Measurements from ENCODE around the gene TOMT. TPM values are rescaled to one million over a fixed set of nuclear protein-coding genes. Genes with fewer than 3 reads are reported as not detected.

Gene TOMT
- total RNA-seq, 2 donors from 2014 or later, result not detected

- TF ChIP-seq CTCF (conservative IDR thresholded peaks at IDR 0.05), result no peak
- Histone ChIP-seq H3K36me3 (ENCODE audit: control insufficient read depth, insufficient read depth, low read length) (peaks cover 14% of the 10 kb centered on the region), H3K9ac (ENCODE audit: extremely low read depth, low read length, poor library complexity, severe bottlenecking) (no peak overlapping the region), H3K9me3 (ENCODE audit: control insufficient read depth, low read length) (no peaks in the 10 kb centered on the region), H3K27me3 (ENCODE audit: control insufficient read depth, insufficient read depth, low read length, poor library complexity, severe bottlenecking) (no peaks in the 10 kb centered on the region), H3K27ac (ENCODE audit: low read depth, low read length) (no peak overlapping the region), H3K4me1 (ENCODE audit: control insufficient read depth, insufficient read depth, low read length) (peaks cover 6% of the 10 kb centered on the region), H3K4me3 (ENCODE audit: low read length) (no peak overlapping the region)
- Mint-ChIP-seq H3K9me3 (no peaks in the 10 kb centered on the region), H3K36me3 (ENCODE audit: low read depth) (peaks cover 10% of the 10 kb centered on the region), H3K4me3 (no peak overlapping the region), H3K4me1 (peaks cover 45% of the 10 kb centered on the region), H3K27me3 (ENCODE audit: insufficient read depth) (no peaks in the 10 kb centered on the region), H3K27ac (peak overlapping the region; percentile 26)
- no peak for DNase-seq
Observed at GRCh38 chr11:72069200-72069599, 36.5 kb upstream of the TOMT start.

DNA sequence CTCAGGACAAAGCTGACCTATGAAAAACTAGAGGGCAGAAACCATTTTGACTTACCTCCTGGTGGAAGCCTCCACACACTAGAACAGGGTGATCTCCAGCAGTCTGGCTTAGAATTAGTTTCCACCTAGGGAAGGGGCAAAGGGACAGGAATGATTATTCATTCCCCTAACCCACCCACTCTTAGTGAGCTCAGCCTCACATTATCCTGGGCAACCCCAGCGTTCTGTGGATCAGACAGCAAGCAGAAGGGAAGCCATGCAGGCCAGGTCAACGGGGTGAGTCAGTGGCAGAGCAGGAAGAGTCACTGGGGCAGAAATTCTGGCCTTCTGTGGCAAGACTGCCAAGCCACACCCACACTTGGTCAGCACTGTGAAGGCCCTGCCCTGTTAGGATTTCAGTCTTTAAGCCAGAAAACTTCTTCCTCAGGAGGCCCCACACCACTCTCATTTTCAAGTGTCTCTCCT, 35.9 kb upstream of the TOMT start:
- Mint-ChIP-seq H3K9me3 (no peaks in the 10 kb centered on the region), H3K4me1 (peaks cover 45% of the 10 kb centered on the region), H3K4me3 (no peak overlapping the region), H3K36me3 (ENCODE audit: low read depth) (peaks cover 10% of the 10 kb centered on the region), H3K27ac (peak overlapping the region; percentile 67), H3K27me3 (ENCODE audit: insufficient read depth) (no peaks in the 10 kb centered on the region)
- Histone ChIP-seq H3K9me3 (ENCODE audit: control insufficient read depth, low read length) (no peaks in the 10 kb centered on the region), H3K27me3 (ENCODE audit: control insufficient read depth, insufficient read depth, low read length, poor library complexity, severe bottlenecking) (no peaks in the 10 kb centered on the region), H3K27ac (ENCODE audit: low read depth, low read length) (no peak overlapping the region), H3K4me3 (ENCODE audit: low read length) (no peak overlapping the region), H3K9ac (ENCODE audit: extremely low read depth, low read length, poor library complexity, severe bottlenecking) (no peak overlapping the region), H3K4me1 (ENCODE audit: control insufficient read depth, insufficient read depth, low read length) (peaks cover 6% of the 10 kb centered on the region), H3K36me3 (ENCODE audit: control insufficient read depth, insufficient read depth, low read length) (peaks cover 14% of the 10 kb centered on the region)
- peak; percentile 65 for DNase-seq
- no peak for TF ChIP-seq CTCF (conservative IDR thresholded peaks at IDR 0.05)
- WGBS, 2 experiments (ENCODE audit: insufficient coverage in 1 of 2, insufficient read length in 1 of 2), result 40 to 54% methylated on average over 1 to 2 of the region's 2 CpGs

GRCh38 chr11:72070491-72070890, 35.2 kb upstream of the TOMT start:
- H3K27ac ChIP-seq (ENCODE audit: low read depth, low read length), result no peak overlapping the region
- Mint-ChIP-seq H3K27me3 (ENCODE audit: insufficient read depth) (no peaks in the 10 kb centered on the region), H3K9me3 (no peaks in the 10 kb centered on the region), H3K36me3 (ENCODE audit: low read depth) (peaks cover 10% of the 10 kb centered on the region), H3K4me3 (no peak overlapping the region), H3K4me1 (peaks cover 45% of the 10 kb centered on the region), H3K27ac (peak overlapping the region; percentile 67)
- H3K36me3 ChIP-seq (ENCODE audit: control insufficient read depth, insufficient read depth, low read length), result peaks cover 13% of the 10 kb centered on the region
- DNase-seq, result no peak
- peaks cover 6% of the 10 kb centered on the region for H3K4me1 ChIP-seq (ENCODE audit: control insufficient read depth, insufficient read depth, low read length)
- no peak overlapping the region for H3K4me3 ChIP-seq (ENCODE audit: low read length)
- no peaks in the 10 kb centered on the region for H3K9me3 ChIP-seq (ENCODE audit: control insufficient read depth, low read length)
- 95 to 100% methylated on average over 2 to 7 of the region's 7 CpGs for WGBS, 2 experiments (ENCODE audit: insufficient coverage in 1 of 2, insufficient read length in 1 of 2)
- H3K27me3 ChIP-seq (ENCODE audit: control insufficient read depth, insufficient read depth, low read length, poor library complexity, severe bottlenecking), result no peaks in the 10 kb centered on the region
- no peak for TF ChIP-seq CTCF (conservative IDR thresholded peaks at IDR 0.05)
- H3K9ac ChIP-seq (ENCODE audit: extremely low read depth, low read length, poor library complexity, severe bottlenecking), result no peak overlapping the region

Measured in endodermal cell (in vitro differentiated cells).